Adrenal gland (tissue), 5 donors: ENCODE measurements around the gene ENTPD8.

Source experiments
- CTCF ChIP-seq, 6 experiments: fragments of 450-650 bp in 4 of 6; fragments of 200-600 bp in 2 of 6; sonication (generic) in 1 of 6; IDR thresholded peaks; 1 replicate in 5 of 6; 2 replicates in 1 of 6; pipeline versions ENCODE4 v1.5.1 to v1.8.0; 2016 to 2021; ENCODE audit warnings: antibody characterized with exemption in 6 of 6, mild to moderate bottlenecking in 2 of 6, moderate library complexity in 1 of 6
- POLR2A ChIP-seq, 2 donors: fragments of 450-650 bp; IDR thresholded peaks; one replicate each; pipeline ENCODE4 v1.6.1; 2017; ENCODE audit warnings: antibody characterized with exemption in 2 of 2, mild to moderate bottlenecking in 2 of 2, moderate library complexity in 1 of 2
- donor health status: DM: no; HTN: no; CAD: no.

GRCh38 chr9:137411260-137411644, 29.9 kb downstream of the ENTPD8 start:
- no peak for TF ChIP-seq CTCF (IDR thresholded peaks at IDR 0.05)
- no peak for TF ChIP-seq POLR2A (IDR thresholded peaks at IDR 0.05)
